GM19395 (cell line): ENCODE data around the gene AQP10.
A peak's percentile ranks its signal among the peaks of the same experiment; 100 is the strongest.
"Not testable (repeated sequence)": the region's sequence is repeated elsewhere in the genome, so short reads cannot be mapped to it uniquely, and the experiment has no call there.

ENCODE experiments used
- ATAC-seq: cut with Tn5 transposase; IDR thresholded peaks from one replicate; pipeline ENCODE4 v1.9.1; 2021; ENCODE audit warnings: mild to moderate bottlenecking, moderate library complexity; ENCODE audit not compliant: unreplicated experiment

The AQP10 gene

GRCh38 chr1:154323493-154323892, 2.6 kb downstream of the AQP10 start:
- no peak for ATAC-seq

GRCh38 chr1:154324241-154324640, 3.3 kb downstream of the AQP10 start:
- ATAC-seq, result no peak

GRCh38 chr1:154324669-154325582, 4.0 kb downstream of the AQP10 start, which contains the start of gene ATP8B2:
ATP8B2 (plus strand) TSS chr1:154325525; CDS start chr1:154328142, 2,617 bp downstream.
- peak; percentile 45 for ATAC-seq

- ATAC-seq, result no peak
Measured at GRCh38 chr1:154325583-154326545, 5.0 kb downstream of the AQP10 start.

- no peak for ATAC-seq
Measured at GRCh38 chr1:154326546-154327465, 5.9 kb downstream of the AQP10 start.

DNA sequence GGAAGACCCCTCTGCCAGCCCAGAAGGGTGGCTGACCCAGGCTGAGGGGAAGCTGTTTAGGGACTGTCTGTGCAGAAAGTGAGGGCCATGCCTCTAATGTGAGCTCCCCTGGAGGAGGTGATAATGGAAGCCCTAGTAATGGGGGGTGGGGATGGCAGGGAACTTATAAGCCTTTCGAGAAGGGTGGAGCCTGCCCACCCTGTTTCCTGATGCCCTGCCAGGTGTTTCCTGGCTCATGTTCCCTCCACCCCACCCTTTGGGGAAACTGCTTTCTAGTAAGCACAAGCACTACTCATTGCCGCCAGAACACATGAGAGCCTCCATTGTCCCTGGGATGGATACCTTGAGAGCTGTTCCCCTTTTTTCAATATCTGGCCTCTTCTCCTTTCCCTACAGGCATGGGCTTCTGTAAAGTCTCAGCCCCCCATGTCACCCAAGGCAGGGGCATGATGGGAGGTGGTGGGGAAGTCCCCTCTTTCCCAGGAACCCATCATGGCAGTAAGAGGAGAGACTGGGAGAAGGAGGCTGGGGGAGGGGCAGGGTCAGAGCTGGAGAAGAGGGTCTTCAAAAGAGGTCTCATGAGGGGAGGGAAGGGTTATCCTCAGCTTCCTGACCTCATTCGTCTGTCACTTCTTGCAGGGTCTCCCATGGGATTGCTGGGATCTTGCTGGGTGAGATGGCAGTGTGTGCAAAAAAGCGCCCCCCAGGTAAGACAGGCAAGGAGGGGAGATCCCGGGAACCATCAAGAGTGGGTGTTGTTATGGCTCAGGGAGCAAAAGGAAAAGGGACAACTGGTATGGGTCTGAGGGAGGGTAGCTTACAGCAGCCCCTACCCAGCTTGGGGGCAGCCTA, 6.8 kb downstream of the AQP10 start:
- ATAC-seq, result no peak

- ATAC-seq, result no peak
Measured at GRCh38 chr1:154328318-154329151, 7.6 kb downstream of the AQP10 start.

DNA sequence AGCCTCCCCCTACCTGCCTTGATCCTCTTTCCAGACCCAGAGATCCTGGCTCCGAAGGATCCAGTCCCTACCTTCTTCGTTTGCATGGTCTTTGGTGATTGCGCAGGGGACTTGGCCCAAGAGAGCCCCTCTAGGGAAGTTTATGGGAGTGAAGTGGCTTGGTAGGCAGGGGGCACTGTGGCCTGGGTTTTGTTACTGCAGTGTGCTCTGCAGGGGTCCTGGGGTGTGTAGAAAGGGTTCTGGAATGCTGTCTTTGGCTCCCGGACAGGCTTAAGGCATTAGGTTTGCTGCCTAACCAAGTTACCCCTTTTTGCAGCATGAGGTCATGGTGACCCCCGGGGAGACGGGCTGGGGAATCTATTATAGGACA, 8.2 kb downstream of the AQP10 start:
- no peak for ATAC-seq

GRCh38 chr1:154329551-154330131, 8.7 kb downstream of the AQP10 start:
- ATAC-seq, result no peak

GRCh38 chr1:154330669-154331068, 9.8 kb downstream of the AQP10 start:
- ATAC-seq, result no peak

DNA sequence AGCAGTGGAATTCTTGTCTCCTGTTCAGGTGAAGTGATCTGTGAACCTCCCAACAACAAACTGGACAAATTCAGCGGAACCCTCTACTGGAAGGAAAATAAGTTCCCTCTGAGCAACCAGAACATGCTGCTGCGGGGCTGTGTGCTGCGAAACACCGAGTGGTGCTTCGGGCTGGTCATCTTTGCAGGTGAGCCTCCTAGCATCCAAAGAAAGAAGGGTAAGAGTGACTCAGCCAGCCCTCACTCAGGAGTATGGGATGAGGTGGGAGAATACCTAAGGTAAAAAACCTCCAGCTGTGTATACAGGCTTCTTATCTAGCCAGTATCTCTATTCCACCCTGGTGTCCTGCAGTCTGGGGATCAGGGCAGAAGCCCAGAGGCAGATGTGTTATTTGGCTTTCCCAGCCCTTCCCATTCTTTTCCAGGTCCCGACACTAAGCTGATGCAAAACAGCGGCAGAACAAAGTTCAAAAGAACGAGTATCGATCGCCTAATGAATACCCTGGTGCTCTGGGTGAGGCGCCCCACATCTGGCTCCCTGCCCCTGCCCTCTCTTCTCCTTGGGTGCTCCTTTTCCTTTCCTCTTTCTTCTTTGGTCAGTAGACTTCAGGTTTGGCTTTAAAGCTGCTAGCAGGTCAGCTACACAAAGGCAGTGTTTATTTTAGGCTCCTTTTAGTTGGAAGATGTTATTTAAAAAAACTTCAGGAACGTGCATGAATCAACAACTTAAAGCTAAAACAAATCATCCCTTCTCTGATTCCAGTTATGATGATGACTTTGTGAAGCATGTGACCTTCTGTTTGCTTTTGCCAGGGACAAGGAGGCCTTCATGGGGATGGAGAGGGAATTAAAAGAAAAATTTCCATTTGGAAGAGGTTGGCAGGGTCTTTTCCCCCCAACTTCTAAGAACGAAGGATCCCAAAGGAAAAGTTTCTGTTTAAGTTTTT, 13.5 kb downstream of the AQP10 start:
- ATAC-seq, result no peak

- ATAC-seq, result no peak
Measured at GRCh38 chr1:154335025-154335714, 14.3 kb downstream of the AQP10 start.

DNA sequence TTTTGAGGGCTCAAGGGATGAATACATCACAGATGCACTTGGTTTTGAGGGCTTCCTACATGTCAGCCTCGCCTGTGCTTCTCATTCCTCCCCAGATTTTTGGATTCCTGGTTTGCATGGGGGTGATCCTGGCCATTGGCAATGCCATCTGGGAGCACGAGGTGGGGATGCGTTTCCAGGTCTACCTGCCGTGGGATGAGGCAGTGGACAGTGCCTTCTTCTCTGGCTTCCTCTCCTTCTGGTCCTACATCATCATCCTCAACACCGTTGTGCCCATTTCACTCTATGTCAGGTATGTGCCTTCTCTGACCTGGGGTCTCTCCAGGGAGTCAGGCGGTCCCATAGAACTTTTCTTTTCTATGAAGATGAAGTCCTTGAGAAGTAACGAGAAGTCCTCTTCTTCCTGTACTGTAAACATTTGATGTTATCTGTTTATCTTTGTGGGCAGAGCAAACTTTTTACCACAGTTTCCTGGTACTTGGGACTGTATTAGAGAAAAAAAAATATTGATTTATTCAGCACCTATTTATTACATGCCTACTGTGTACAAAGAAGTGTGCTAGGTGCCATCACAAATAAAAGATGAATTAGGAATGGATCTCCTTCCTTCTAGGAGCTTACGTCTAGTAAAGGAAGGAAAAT, 16.5 kb downstream of the AQP10 start:
- ATAC-seq, result no peak

- ATAC-seq, result no peak
Measured at GRCh38 chr1:154338875-154339274, 18.0 kb downstream of the AQP10 start.

DNA sequence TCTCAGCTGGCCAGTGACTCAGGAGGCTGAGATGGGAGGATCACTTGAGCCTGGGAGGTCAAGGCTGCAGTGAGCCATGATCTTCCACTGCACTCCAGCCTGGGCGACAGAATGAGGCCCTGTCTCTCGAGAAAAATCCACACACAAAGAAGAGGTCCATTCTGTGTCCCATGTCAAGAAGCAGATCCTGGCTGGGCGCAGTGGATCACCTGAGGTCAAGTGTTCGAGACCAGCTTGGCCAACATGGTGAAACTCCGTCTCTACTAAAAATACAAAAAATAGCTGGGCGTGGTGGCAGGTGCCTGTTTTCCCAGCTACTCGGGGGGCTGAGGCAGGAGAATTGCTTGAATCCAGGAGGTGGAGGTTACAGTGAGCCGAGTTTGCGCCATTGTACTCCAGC, 20.5 kb downstream of the AQP10 start:
- not testable (repeated sequence) for ATAC-seq

DNA sequence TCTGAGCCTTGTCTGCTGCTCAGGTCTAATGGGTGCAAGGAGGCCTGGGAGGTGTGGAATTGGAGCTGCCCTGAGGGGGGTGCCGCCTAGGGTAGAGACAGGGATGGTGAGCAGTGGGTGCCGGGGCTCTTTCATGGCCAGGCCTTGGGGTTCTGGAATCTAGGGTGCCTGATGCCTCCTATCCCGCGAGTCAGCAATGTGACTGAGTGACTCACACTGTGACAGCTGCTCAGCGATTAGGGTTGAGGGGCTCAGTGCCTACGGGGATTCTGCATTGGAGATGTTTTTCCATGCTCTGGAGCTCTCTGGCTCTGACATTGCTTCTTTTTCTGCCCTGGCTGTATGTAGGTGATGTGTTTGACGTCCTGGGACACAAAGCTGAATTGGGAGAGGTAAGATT, 21.2 kb downstream of the AQP10 start:
- no peak for ATAC-seq
